GM18507 (cell line): Measurements from ENCODE around the gene SYTL4.

Experiments used
- DNase-seq: peaks from one replicate; pipeline ENCODE4 v3.0.0; 2011; ENCODE audit warnings: low read depth; ENCODE audit not compliant: insufficient read length; ENCODE audit errors: extremely low spot score
- FAIRE-seq: peaks from 2 replicates; lab custom pipeline; 2011; peaks lifted over from hg19 to GRCh38; lab: Jason Lieb, UNC

Gene SYTL4

GRCh38 chrX:100696699-100697351, 35.1 kb downstream of the SYTL4 start:
- FAIRE-seq (no peak), DNase-seq (no peak)

GRCh38 chrX:100695991-100696390, 35.9 kb downstream of the SYTL4 start:
- DNase-seq (no peak), FAIRE-seq (no peak)

GRCh38 chrX:100695302-100695701, 36.6 kb downstream of the SYTL4 start:
- DNase-seq (no peak), FAIRE-seq (no peak)

- DNase-seq = no peak
- FAIRE-seq = peak; percentile 96
Measured at GRCh38 chrX:100687546-100687945, 44.4 kb downstream of the SYTL4 start.

- FAIRE-seq (no peak), DNase-seq (no peak)
Measured at GRCh38 chrX:100687128-100687527, 44.8 kb downstream of the SYTL4 start.

GRCh38 chrX:100685997-100686305, 46.0 kb downstream of the SYTL4 start:
- no peak for DNase-seq
- no peak for FAIRE-seq

- DNase-seq (peak; percentile 28), FAIRE-seq (peak; percentile 89)
Measured at GRCh38 chrX:100685284-100685996, 46.5 kb downstream of the SYTL4 start.

- DNase-seq = no peak
- no peak for FAIRE-seq
Measured at GRCh38 chrX:100682939-100683338, 49.0 kb downstream of the SYTL4 start.

GRCh38 chrX:100681599-100681998, 50.3 kb downstream of the SYTL4 start:
- DNase-seq (no peak), FAIRE-seq (no peak)

- DNase-seq (no peak), FAIRE-seq (no peak)
Measured at GRCh38 chrX:100680756-100681155, 51.2 kb downstream of the SYTL4 start.

GRCh38 chrX:100677611-100678181, 54.2 kb downstream of the SYTL4 start:
- no peak for FAIRE-seq
- no peak for DNase-seq

GRCh38 chrX:100674705-100675104, 57.2 kb downstream of the SYTL4 start:
- no peak for FAIRE-seq
- DNase-seq = no peak

- FAIRE-seq = no peak
Measured at GRCh38 chrX:100673397-100673953, 58.4 kb downstream of the SYTL4 start.

GRCh38 chrX:100672966-100673365, 59.0 kb downstream of the SYTL4 start:
- no peak for FAIRE-seq

More at GRCh38 chrX:100673397-100673953, 58.4 kb downstream of the SYTL4 start:
- DNase-seq = no peak

GRCh38 chrX:100663642-100664041, 68.3 kb downstream of the SYTL4 start:
- no peak for DNase-seq

More at GRCh38 chrX:100672966-100673365, 59.0 kb downstream of the SYTL4 start:
- DNase-seq = no peak

GRCh38 chrX:100662796-100663195, 69.1 kb downstream of the SYTL4 start:
- DNase-seq (no peak), FAIRE-seq (no peak)

More at GRCh38 chrX:100663642-100664041, 68.3 kb downstream of the SYTL4 start:
- no peak for FAIRE-seq

- FAIRE-seq (no peak), DNase-seq (no peak)
Measured at GRCh38 chrX:100662170-100662569, 69.8 kb downstream of the SYTL4 start.

- FAIRE-seq (no peak), DNase-seq (no peak)
Measured at GRCh38 chrX:100659431-100660137, 72.3 kb downstream of the SYTL4 start.

GRCh38 chrX:100658941-100659381, 73.0 kb downstream of the SYTL4 start:
- FAIRE-seq = no peak
- DNase-seq = no peak

- DNase-seq = no peak
- no peak for FAIRE-seq
Measured at GRCh38 chrX:100654261-100654660, 77.7 kb downstream of the SYTL4 start.
